NT2/D1 (cell line): ENCODE measurements around the gene STARD10.

Experiments used
- DNase-seq: peaks from one replicate; pipeline ENCODE4 v3.0.0-alpha.2; 2011; ENCODE audit warnings: low read depth, low spot score
- H3K27me3 ChIP-seq: 2 replicates; pipeline ENCODE4 v1.6.0; 2011; ENCODE audit warnings: mild to moderate bottlenecking; ENCODE audit not compliant: insufficient read length, insufficient read depth
- H3K36me3 ChIP-seq: 2 replicates; pipeline ENCODE4 v1.6.1; 2011; ENCODE audit warnings: mild to moderate bottlenecking, low read length, mixed read lengths; ENCODE audit not compliant: insufficient read depth, insufficient read length
- H3K4me1 ChIP-seq: 2 replicates; pipeline ENCODE4 v1.5.1; 2011; ENCODE audit not compliant: insufficient read depth, insufficient read length
- H3K4me3 ChIP-seq: 2 replicates; pipeline ENCODE4 v1.5.1; 2011; ENCODE audit warnings: low read depth; ENCODE audit not compliant: insufficient read length
- H3K9ac ChIP-seq: 2 replicates; pipeline ENCODE4 v1.6.0; 2011; ENCODE audit warnings: low read depth; ENCODE audit not compliant: insufficient read length
- H3K9me3 ChIP-seq: 2 replicates; pipeline ENCODE4 v1.5.1; 2011; ENCODE audit warnings: mild to moderate bottlenecking, low read length; ENCODE audit not compliant: insufficient read depth
- SUZ12 ChIP-seq: IDR thresholded peaks from 2 replicates; pipeline ENCODE4 v1.6.1; 2011; ENCODE audit not compliant: insufficient read length, insufficient read depth; ENCODE audit errors: extremely low read depth
- YY1 ChIP-seq: IDR thresholded peaks from 2 replicates; pipeline ENCODE4 v1.6.1; 2011; ENCODE audit not compliant: insufficient read length, insufficient read depth
- ZNF274 ChIP-seq: IDR thresholded peaks from 2 replicates; pipeline ENCODE4 v1.6.1; 2011; ENCODE audit warnings: mild to moderate bottlenecking, low read depth, low read length

STARD10 gene

DNA sequence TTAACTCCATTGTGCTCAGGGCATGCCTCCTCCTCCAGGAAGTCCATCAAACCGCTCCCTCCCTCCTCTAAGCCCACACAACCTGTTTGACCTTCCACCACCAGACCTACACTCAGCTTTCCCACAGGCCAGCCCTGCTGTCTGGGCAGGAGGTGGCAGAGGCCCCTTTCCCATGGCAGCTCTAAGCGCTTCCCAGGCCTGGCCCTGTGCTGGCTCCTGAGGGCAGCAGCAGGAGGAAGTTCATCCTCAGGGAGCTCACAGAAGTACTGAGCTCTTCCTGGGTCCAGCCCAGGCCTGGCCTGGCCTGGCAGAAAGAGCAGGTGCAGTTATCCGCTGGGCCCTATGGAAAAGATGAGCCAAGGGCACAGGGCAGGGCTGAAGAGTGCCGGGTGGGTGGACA, 73.1 kb downstream of the STARD10 start:
- Histone ChIP-seq H3K4me1 (peaks cover 5% of the 10 kb centered on the region), H3K9ac (no peak overlapping the region), H3K4me3 (no peak overlapping the region), H3K27me3 (no peaks in the 10 kb centered on the region), H3K36me3 (peaks cover 24% of the 10 kb centered on the region), H3K9me3 (no peaks in the 10 kb centered on the region)
- no peak for TF ChIP-seq YY1
- TF ChIP-seq ZNF274 = no peak
- TF ChIP-seq SUZ12 = no peak
- no peak for DNase-seq

DNA sequence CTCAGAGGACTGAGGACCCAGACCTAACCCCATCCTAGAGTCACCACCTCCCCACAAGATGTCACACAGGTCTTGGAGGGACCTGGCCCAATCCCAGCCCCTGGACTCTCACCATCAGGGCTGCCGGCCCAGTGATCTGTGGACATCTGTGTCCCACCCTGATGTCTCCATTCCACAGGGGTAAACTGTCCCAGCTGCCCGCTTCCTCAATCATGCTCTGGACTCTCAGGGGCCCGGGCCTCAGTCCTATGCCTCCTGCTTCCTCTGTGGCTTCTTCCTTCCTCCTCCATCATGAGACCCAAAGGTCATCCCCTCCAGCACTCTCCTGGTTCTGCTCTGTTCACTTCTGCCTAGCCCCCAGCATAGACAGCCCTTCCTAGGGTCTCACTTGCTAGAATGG, 73.8 kb downstream of the STARD10 start:
- TF ChIP-seq ZNF274 (no peak), YY1 (no peak), SUZ12 (no peak)
- no peak for DNase-seq
- peaks cover 5% of the 10 kb centered on the region for H3K4me1 ChIP-seq
- H3K4me3 ChIP-seq = no peak overlapping the region
- peaks cover 24% of the 10 kb centered on the region for H3K36me3 ChIP-seq
- no peaks in the 10 kb centered on the region for H3K9me3 ChIP-seq
- H3K9ac ChIP-seq = no peak overlapping the region
- no peaks in the 10 kb centered on the region for H3K27me3 ChIP-seq

DNA sequence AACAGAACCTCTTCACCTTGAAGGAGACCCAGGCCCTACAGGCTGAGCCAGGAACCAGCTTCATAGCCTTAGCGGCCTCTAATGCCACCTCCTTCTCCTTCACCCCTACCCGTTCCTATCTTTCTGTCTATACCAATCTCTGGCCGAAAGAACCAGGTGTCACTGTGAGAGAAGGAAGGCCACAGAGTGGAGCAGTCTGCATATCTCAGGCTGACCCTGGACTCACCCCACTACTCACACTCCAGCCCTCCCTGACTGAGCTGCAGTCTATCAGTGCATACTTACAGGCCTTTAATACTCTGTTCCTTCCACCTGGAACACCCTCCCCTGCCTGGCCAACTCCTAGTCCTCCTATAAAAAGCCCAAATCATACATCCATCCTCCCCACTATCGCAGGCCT, 74.3 kb downstream of the STARD10 start:
- H3K4me3 ChIP-seq = no peak overlapping the region
- H3K9me3 ChIP-seq = no peaks in the 10 kb centered on the region
- H3K36me3 ChIP-seq = peaks cover 22% of the 10 kb centered on the region
- DNase-seq = no peak
- no peak overlapping the region for H3K9ac ChIP-seq
- H3K27me3 ChIP-seq = no peaks in the 10 kb centered on the region
- H3K4me1 ChIP-seq = peaks cover 5% of the 10 kb centered on the region
- TF ChIP-seq SUZ12 (no peak), YY1 (no peak), ZNF274 (no peak)

DNA sequence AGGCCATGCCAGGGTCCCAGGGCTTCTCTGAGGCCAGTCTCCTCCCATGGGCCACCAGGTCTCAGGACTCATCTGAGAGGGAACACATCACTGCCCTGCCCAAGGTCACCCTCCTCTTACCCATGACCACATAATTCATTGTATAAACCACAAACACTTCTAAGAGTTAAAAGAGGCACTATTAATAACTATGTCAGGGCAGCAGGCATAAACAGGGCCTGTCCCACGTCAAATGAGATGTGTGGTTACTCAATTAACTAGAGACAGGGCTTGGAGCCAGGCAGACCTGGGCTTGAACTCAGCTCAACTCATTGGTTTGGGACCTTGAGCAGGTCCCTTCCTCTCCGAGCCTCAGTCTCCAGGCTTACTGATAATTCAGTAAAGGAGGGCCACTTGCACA, 74.7 kb downstream of the STARD10 start:
- H3K27me3 ChIP-seq = no peaks in the 10 kb centered on the region
- no peak overlapping the region for H3K4me3 ChIP-seq
- no peak for TF ChIP-seq ZNF274
- no peak for TF ChIP-seq SUZ12
- H3K9me3 ChIP-seq = no peaks in the 10 kb centered on the region
- H3K4me1 ChIP-seq = peaks cover 7% of the 10 kb centered on the region
- H3K9ac ChIP-seq = no peak overlapping the region
- DNase-seq = no peak
- H3K36me3 ChIP-seq = peaks cover 18% of the 10 kb centered on the region

DNA sequence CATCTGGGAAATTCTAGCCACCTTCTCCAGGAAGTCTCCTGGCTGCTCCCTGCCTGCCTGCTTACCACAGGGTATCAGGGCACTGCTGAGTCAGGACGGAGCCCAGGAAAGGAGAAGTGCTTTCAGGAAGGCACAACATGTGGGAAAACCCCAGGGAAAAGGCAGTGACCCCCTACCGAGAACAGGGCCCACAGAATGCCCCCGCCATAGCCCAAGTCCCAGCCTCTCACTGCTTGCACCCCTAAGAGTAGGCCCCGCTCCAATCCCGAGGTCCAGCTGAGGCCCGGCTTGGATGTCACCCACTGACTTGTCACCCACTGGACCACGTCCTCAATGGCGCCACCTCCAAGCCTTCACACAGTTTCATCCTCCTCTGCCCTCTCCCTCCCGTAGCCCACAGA, 75.7 kb downstream of the STARD10 start:
- Histone ChIP-seq H3K27me3 (no peaks in the 10 kb centered on the region), H3K4me1 (peaks cover 9% of the 10 kb centered on the region), H3K36me3 (peaks cover 9% of the 10 kb centered on the region), H3K9ac (no peak overlapping the region), H3K4me3 (no peak overlapping the region), H3K9me3 (no peaks in the 10 kb centered on the region)
- TF ChIP-seq ZNF274 (no peak), SUZ12 (no peak)
- no peak for DNase-seq

DNA sequence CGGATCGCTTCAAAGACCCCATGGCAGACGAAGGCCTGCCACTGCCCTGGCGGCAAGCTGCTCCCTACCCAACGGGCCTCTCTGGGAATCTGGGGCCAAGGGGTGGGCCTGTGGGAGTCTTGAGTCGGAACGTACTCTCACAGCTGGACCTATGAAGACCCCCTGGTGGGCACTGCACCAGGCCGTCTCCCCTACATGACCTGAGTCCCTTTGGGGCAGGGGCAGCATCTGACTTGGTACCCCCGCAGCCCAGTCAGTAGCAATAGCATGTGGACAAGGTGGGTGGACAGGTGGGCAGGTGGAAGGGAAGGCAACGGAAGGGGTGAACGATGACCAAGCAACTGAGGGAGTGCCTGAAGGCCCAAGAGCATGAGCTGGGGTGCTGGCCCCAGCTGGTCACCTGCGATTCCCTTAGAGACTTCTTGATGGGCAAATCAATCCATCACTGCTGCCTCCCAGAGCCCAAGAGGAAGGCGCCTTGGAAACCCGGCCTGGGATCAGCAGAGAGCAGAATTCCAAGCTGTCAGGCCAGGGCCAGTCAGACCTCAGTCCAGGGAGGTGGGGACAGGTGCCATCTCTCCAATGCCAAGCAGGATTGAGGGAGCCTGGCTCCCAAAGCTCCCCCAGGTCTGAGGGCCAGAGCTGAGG, 76.9 kb downstream of the STARD10 start:
- Histone ChIP-seq H3K9ac (no peak overlapping the region), H3K27me3 (no peaks in the 10 kb centered on the region), H3K4me3 (no peak overlapping the region), H3K36me3 (peaks cover 9% of the 10 kb centered on the region), H3K4me1 (peaks cover 15% of the 10 kb centered on the region), H3K9me3 (no peaks in the 10 kb centered on the region)
- no peak for DNase-seq
- TF ChIP-seq SUZ12 = no peak
- TF ChIP-seq ZNF274 = no peak
- TF ChIP-seq YY1 = no peak

DNA sequence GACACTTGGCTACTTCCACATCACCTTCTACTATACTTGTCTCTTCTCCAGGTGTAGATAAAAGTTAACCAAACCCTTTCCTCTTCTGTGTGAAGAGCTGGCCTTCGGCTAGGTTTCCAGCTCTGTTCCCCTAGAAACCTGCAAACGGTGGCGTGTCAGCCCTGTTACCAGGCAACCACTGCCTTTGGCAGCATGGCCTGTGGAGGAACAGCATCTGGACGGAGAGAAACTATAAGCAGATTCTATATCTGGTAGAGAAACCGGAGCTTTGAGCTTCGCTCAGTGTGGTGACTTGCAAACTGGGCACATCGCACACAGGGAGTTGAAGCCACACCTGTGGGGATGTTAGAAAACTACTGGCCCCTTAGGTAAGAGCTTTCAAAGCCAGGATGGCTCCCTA, 77.6 kb downstream of the STARD10 start:
- no peak for DNase-seq
- no peaks in the 10 kb centered on the region for H3K9me3 ChIP-seq
- peaks cover 9% of the 10 kb centered on the region for H3K36me3 ChIP-seq
- no peak overlapping the region for H3K9ac ChIP-seq
- no peak for TF ChIP-seq SUZ12
- H3K27me3 ChIP-seq = no peaks in the 10 kb centered on the region
- H3K4me3 ChIP-seq = no peak overlapping the region
- peaks cover 15% of the 10 kb centered on the region for H3K4me1 ChIP-seq

DNA sequence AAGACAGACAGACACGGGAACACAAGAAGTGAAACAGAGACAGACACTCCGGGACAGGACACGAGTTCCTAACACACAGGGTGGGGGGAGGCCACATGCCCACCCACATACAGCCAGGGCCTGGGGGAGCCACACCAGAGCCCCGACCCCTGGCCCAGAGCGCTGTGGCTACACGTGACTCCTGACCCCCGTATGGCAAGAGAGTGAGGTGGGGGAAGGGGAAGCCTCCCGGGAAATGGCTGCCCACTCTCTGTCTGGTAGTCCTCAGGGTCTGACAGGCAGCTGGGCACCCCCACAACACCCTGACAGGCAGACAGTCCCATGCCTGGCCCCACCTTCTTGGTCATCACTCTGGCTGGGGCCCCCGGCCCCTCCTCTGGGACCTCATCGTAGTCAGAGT, 81.0 kb downstream of the STARD10 start:
- no peaks in the 10 kb centered on the region for H3K27me3 ChIP-seq
- H3K9me3 ChIP-seq = no peaks in the 10 kb centered on the region
- DNase-seq = no peak
- H3K4me1 ChIP-seq = peaks cover 15% of the 10 kb centered on the region
- H3K4me3 ChIP-seq = no peak overlapping the region
- TF ChIP-seq YY1 (no peak), SUZ12 (no peak), ZNF274 (no peak)
- peak overlapping the region; percentile 56 for H3K9ac ChIP-seq
- H3K36me3 ChIP-seq = peaks cover 23% of the 10 kb centered on the region
